Head of caudate nucleus (tissue), 42 donors: ENCODE measurements around the gene DPEP1.
"Not testable (repeated sequence)": the region's sequence is repeated elsewhere in the genome, so short reads cannot be mapped to it uniquely, and the experiment has no call there.

Experiments used
- DNase-seq, 42 donors: peaks; one replicate each; pipeline versions ENCODE4 v3.0.0 to v3.0.0-alpha.2; 2020 to 2021; ENCODE audit warnings: mixed read lengths in 7 of 42
- intact Hi-C: fragments of 100-400 bp; cut with DNase I; formaldehyde crosslinking; loops from one replicate; pipeline ENCODE4 v1.15.0; 2022

The DPEP1 gene

GRCh38 chr16:89634463-89635385 is 21.3 kb downstream of the DPEP1 start:
- DNase-seq, intact Hi-C loops: not testable (repeated sequence)

- intact Hi-C loops = no loop called here
Observed at GRCh38 chr16:89636663-89637062, 23.2 kb downstream of the DPEP1 start.

GRCh38 chr16:89637379-89637778 is 23.9 kb downstream of the DPEP1 start:
- intact Hi-C loops = no loop called here
- no peak for DNase-seq

More at GRCh38 chr16:89636663-89637062, 23.2 kb downstream of the DPEP1 start:
- DNase-seq = no peak

GRCh38 chr16:89638455-89638854 is 25.0 kb downstream of the DPEP1 start:
- intact Hi-C loops = no loop called here
- no peak for DNase-seq

GRCh38 chr16:89639385-89639784 is 25.9 kb downstream of the DPEP1 start:
- intact Hi-C loops = no loop called here
- no peak for DNase-seq

GRCh38 chr16:89641458-89642119 is 28.1 kb downstream of the DPEP1 start:
- DNase-seq = peak in 6 of 42 donors; percentile 20 to 51 (median 31)
- intact Hi-C loops = no loop called here

- intact Hi-C loops = no loop called here
- no peak for DNase-seq
Observed at GRCh38 chr16:89642574-89642973, 29.1 kb downstream of the DPEP1 start.

GRCh38 chr16:89643769-89644300 is 30.4 kb downstream of the DPEP1 start:
- intact Hi-C loops = no loop called here
- peak in 1 of 42 donors; percentile 27 for DNase-seq

- intact Hi-C loops = no loop called here
- DNase-seq = no peak
Observed at GRCh38 chr16:89645122-89645521, 31.7 kb downstream of the DPEP1 start.

- intact Hi-C loops = no loop called here
- DNase-seq = no peak
Observed at GRCh38 chr16:89646270-89646669, 32.8 kb downstream of the DPEP1 start.

- intact Hi-C loops = no loop called here
- no peak for DNase-seq
Observed at GRCh38 chr16:89646906-89647305, 33.5 kb downstream of the DPEP1 start.

GRCh38 chr16:89651584-89651983 is 38.1 kb downstream of the DPEP1 start:
- peak in 13 of 42 donors; percentile 20 to 55 (median 30) for DNase-seq

GRCh38 chr16:89653656-89654295 is 40.3 kb downstream of the DPEP1 start:
- intact Hi-C loops = no loop called here
- no peak for DNase-seq

More at GRCh38 chr16:89651584-89651983, 38.1 kb downstream of the DPEP1 start:
- intact Hi-C loops = no loop called here

- DNase-seq = no peak
- intact Hi-C loops = no loop called here
Observed at GRCh38 chr16:89655062-89655643, 41.7 kb downstream of the DPEP1 start.

- no peak for DNase-seq
- intact Hi-C loops = no loop called here
Observed at GRCh38 chr16:89656435-89657121, 43.1 kb downstream of the DPEP1 start.

- DNase-seq = peak; percentile 65 to 97 (median 92)
- intact Hi-C loops = no loop called here
Observed at GRCh38 chr16:89657442-89658220, 44.2 kb downstream of the DPEP1 start, which contains the start of the genes CHMP1A and SPATA33. TSS of gene CHMP1A (minus strand) at chr16:89657708. CDS start at chr16:89657588, 120 bp downstream. TSS of gene SPATA33 (plus strand) at chr16:89657836. CDS start at chr16:89657912, 76 bp downstream.

- peak in 3 of 42 donors; percentile 19 to 56 (median 28) for DNase-seq
- intact Hi-C loops = no loop called here
Observed at GRCh38 chr16:89658221-89658879, 44.9 kb downstream of the DPEP1 start.
